Stimulated activated CD4-positive, alpha-beta T cell treated with anti-CD3 and anti-CD28 coated beads, Interleukin-4, amount 100 ng/mL, for 48 hours (primary cell): ENCODE data around the gene PLAGL1.
A peak's percentile ranks its signal among the peaks of the same experiment; 100 is the strongest.

Source experiments
- DNase-seq, 2 donors: peaks; one replicate each; pipeline ENCODE4 v3.0.0-alpha.2; 2020; ENCODE audit warnings: low read depth in 2 of 2

The PLAGL1 gene

DNA sequence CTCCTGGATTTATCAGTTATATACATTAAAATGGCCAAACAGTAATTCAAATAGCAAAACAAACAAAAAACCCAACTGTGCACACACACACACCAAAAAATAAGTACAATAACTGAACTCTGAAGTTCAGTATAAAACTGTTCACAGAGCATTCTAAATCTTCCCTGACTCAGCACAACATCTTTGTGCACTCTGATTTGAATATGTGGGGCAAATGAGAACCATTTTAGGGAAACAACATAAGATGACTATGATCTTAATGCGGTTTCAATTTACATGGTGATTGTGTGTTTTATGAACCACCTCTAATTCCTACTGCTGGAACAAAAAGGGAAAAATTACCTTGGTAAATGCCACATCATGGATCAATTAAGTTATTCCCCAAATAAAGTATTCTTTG lies 41.7 kb downstream of the PLAGL1 start:
- DNase-seq: no peak

DNA sequence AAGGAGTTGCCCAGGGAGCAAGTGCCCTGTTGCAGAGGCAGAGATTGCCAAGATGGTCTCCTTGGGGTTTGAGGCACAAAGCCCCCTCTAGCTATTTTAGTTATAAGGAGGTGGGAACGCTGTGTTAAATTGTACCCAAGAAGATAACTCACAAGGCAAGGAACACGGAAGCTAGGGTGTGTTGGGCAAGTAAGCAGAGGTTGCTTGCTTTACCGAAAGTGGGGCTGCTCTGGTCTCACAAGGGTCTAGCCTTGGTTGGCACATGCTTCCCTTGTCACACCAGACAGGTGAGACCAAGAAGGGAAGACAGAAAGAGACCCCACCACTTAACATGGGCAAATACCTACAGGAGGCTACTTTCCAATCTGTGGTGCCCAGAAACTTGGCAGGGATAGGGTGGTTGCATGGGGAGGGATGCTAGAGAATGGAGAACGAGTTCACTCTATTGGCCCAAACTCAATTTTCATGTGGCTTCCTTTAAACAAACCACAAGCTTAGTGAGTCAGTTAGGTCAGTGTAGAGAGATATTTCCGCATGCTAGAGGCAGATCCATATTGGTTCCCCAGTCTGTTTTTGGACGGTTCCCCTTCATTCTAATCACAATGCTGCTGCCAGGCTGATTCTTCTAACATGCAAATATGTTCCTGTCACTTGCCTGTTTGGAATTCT lies 42.4 kb downstream of the PLAGL1 start:
- DNase-seq: no peak

DNA sequence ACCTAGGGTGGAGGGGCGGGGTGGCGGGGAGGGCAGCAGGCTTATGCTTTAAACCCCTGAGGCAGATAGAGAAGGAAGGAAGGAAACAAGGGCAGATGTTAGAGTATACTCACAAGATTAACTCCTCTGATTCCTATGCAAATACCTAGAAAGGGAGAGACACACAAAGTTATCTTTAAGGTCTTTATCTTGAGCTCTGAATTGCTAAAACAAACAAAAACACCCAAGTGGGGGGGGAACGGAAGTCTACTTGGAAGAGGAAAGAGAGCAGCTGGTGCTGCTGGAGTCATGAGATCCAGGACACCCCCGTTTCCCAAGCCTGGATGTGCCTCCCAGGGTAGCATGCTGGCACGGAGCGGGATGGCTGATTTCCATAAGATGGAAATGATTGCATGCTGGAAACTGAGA lies 43.4 kb downstream of the PLAGL1 start:
- no peak for DNase-seq

DNA sequence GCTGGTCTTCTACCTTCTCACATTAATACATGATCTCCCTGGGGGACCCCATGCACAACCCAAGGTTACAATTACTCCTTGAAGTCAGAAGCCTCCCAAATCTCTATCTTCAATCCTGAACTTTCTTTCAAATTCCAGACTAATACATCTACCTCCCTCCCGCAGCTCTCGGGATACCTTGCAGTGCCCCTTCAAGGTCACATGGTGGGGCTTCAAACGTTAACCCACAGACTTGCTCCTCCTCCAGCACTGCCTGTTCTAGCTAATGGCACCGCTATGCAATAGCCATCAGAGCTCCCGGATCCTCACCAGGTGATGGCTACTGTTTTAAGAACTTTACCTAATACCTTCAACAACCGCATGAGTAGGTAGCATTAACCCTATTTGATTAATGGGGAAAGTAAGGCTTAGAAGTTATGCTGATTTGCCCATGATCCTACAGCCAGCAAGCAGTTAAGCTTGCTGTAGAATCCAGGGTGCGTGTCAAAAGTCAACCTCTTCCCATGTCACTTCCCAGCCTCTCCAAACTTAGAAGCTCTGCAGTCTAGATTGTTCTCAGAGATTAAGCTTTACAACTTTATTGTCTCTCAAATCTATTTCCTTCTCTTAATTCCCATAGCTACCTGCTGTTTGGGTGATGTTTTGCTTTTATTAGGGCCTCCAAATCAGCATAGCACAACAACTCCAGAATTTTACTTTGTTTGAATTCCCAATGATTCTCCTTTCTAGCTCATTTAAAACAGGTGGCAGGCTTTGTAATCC lies 44.7 kb downstream of the PLAGL1 start:
- no peak for DNase-seq

DNA sequence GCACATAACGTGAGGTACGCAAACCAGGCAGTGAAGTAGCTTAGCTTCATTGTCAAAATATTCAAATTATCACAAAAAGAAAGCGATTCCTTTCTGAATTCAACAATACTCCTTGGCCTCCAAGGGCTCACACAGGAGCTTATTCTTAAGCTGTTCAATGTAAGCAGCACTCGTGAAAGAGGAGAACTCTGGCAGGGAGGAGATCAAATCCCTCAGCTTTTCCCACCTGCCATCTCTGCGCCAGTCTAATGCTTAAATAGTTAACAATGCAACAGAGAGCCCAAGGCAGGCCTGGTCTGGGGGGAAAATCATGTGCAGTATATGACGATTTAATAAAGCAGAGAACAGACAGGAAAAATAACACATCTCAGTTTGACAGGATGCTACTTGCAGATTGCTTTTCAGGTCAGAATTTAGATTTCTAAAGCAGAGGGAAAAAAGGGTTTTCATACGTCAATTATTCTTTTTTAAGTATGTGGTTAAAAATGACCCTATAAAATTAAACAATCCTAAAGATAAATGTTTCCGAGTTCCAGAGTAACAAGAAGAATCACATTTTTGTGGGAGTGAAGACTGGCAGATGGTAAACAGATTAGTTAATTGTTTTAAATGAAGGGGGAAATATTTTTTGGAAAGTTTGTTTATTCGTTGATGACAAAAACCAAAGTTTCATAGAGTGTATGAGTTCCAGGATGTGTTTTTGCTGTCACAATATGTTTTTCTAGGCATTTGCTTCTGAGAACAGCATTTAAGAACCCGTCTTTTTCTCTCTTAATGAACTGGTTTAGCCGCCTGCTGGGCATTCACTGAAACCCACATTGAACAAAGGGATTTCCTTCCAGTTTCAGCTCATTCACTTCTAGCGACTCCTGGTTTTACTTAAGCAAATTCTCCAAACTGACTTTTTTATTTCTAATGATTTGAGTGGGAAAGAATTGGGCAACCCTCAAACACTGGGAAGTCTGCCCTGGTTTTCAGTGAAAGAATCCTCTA lies 45.9 kb downstream of the PLAGL1 start:
- no peak for DNase-seq

DNA sequence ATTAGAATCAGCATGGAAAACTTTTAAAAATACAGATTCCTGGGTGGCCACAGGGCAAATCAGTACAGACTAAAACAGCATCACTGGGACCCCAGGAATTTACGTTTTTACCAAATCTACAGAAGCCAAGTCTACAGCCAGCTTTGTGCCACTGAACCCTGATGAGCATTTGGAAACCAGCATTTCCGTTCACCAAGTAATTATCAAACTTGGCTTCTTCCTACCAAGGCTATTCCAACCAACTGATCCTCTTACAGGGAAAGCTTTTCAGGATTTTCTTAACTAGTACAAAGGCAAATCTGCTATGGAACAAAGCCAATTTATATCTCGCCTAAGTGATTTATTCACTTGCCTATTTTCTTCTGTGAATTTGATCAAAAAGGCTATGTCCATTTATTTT lies 47.0 kb downstream of the PLAGL1 start:
- DNase-seq: no peak

DNA sequence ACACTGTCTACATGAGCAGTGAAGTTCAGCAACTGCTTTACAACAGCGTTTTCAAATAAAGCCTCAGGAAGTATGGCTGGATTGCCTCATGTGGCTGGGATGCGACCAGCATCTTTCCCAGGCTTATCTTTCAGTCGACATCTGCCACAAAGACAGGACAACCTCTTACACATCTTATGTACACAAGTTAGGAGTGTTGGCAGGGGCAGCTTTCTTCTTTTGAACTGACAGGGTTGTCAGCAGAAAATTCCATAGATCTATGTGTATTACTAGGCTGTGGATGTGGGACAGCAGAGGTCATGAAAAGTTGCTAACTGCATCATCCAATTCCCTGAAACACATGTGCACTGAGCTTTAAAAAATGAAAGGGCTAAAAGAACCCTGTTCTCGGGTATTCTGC lies 48.1 kb downstream of the PLAGL1 start:
- DNase-seq: no peak

DNA sequence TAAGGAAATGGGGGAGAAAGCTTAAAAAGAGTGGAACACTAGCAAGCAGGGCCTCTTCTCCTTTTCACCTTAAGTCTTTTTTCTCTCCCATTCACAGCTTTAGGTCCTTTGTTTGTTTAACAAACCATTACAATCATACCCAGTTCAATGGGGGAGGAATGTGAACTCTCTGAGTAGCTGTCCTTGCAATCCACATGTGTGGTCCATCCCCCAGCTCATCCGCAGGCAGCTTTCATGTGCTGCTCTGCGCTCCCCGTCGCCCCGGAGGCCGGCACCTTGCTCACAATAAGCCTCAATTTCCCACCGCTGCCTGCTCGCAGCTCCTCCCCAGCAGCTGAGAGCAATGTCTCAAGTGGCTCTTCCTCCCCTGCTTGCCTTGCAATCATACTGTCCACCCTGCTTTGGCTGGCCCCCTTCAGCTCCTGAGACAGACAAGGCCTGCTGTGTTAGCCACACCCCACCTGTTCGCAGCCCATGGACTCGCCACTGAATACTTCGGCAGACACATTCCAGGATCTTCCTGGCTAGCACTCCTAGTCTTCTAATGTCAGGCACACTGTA lies 49.1 kb downstream of the PLAGL1 start:
- DNase-seq: no peak

DNA sequence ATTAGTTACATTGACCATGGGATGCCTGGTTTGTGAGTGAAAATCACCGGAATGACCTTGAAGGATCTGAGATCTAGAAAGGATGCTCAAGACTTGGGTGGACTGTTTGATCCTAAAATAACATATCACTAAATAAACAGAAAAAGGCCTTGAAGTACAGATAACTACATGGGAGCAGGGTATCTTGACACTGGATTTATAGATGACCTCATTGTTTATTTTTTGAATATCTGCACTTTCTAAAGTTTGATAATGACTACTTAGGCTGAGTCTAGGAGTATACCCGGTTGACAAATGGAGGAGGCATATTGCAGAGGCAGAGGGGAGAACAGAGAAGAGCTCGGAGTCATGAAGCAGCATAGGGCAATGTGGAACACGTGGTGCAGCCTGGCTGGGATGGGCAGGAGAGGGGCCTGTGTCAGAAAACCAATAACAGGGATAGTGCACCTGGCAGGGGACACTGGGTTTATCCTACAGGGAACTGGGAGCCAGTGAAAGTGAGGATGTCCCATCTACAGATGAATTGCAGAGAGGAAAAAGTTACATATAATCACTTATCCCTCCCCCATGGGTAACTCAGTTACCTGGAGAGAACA lies 50.3 kb downstream of the PLAGL1 start:
- DNase-seq: no peak

DNA sequence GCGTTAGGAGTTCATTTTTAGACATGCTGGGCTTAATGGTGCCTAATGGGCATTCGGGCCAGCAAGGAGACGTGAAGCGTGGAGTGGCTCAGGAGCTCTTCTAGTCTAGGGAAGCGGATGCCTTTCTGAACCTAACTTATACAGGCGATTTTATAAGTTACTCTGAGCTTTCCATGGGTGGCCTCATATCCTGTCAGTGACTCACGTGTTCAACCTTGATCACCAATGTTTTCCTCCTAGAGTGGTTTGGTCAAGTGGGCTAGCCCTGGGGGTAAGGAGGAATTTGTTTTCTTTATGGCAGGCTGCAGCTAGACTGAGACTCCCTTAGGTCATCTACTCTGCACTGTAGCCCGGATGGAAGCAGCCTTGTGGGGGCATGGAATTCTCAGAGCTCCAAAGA lies 52.1 kb downstream of the PLAGL1 start:
- DNase-seq: no peak

DNA sequence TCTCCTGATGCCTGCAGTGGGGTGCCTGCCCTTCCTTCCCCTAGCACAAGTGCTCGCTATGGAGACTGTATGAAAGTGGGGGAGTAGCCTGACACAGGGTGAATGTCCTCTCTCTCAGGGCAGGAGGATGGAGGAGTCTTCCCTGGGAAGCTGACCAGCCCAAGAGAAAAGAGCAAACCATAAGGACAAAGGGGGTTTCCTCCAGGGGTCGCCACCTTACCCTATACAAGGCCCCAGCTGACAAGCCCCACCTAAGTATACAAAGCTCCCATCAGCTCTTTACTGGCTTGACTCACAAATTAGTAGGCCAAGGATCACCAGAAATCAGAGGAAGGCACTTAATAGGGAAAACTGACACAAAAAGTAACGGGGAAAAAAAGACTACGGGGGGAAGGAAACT lies 54.1 kb downstream of the PLAGL1 start:
- DNase-seq: no peak

DNA sequence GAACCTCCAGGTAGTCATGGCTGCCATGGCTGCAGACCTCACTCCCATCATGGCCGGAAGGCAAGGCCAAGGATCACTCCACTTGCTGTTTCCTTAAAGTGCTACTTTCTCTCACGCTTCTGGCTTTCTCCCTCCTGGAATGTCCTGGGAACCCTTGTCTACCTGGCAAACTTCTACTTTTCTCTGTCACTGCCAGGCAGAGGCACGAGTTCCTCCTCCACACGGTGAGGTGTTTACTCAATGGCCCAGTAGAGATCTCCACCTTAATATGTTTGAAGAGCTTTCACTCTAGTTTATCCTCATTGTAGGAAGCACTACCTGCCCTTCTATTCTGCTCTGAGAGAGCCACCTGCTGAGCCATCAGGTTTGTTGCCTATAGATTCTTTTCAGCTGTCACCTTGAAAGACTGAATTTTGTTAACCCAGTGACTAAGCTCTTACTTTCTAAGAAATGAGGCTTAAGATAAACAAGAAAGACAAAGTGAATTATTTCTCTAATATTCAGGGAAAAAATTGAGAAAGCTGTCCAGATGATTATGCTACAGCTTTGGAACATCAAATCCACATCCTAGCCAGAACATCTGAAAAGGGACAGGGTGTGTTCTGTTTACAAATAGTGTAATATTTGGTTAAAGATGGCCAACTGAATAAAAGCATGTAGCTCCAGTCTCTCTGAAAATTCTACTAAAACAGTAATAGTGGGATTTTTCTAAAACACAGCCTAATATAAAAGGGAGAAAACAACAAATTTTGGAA lies 54.9 kb downstream of the PLAGL1 start:
- no peak for DNase-seq

DNA sequence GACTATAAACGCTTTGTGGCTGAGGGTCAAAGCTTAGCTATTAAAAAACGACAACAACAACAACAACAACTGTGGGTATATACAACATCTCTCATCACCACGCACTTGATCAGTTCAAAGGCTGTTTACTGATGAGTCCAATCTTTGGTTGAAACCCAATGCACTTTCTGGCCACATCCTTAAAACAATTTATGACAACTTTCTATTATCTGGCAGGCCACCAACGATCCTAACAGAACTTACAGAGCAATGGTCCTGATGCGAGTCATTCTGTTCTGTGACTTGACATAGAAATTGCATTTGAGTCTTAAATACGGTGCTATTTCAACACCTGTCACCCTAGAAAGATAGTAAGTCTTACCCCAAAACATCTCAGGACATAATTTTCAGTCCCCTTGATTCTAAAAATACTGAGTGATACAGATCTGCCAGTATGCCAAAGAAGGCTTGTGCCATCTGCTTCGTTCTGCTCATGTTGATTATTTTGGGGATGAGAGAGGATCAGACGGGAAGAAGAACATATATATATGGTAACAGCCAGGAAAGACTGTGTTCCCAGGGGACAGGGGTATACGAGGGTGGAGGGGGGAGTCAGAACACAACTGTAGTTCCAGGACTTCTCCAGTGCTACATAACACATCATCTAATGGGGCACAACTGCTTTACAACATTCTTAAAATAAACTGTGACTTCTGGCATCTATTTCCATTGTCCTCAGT lies 55.8 kb downstream of the PLAGL1 start:
- no peak for DNase-seq

DNA sequence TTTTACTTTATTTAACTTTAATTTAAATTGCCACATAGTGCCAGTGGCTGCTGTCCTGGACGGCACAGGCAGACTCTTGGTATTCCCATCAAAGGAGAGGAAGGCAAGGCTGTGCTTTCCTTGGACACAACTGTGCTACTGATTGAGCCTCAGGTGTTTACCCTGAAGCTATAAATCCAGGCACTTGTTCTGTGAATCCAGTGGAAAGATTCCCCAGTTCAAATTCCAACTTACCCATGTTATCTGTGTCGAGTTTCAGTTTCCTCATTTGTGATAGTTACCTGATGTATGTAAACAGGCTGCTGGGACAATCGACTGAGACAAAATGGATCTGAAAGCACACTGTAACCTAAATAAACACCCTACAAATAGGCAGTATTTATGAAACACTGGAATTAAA lies 57.2 kb downstream of the PLAGL1 start:
- no peak for DNase-seq

DNA sequence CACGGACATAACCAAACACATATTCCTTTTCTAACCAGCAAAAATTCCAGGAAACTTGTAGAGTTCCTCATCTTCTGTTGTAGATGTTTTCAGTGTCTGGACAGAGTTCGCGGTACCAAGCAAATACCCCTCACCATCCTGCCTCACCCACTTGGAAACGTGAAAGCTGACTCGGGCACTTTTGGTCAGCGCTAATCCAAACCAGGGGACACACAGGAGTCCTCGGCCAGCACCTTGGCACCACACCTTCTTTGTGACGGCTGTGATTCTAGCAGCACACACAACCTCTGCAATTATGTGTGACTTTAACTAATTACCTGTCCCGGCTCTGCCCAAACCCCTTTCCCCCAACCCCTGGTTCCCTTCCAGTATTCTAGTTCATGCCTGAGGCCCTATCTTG lies 58.1 kb downstream of the PLAGL1 start:
- no peak for DNase-seq

DNA sequence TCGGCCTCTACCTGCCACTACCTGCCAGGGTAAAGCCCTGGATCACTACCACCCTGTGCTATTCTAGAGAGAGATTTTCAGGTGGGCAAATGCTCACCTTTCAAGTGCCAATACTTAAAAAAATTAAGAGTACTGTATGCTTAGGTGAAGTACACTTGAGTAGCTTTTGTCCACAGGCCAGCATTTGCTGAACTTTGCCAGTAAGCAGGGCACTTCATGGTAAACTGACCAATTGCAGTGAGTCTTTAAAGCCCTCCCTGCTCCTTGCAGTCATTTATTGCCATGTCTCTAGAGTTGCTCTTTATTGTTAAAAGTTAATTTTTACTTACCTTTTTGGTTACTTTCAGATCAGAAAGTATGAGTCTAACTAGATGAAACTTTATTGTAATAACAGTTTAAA lies 58.5 kb downstream of the PLAGL1 start:
- DNase-seq: no peak

DNA sequence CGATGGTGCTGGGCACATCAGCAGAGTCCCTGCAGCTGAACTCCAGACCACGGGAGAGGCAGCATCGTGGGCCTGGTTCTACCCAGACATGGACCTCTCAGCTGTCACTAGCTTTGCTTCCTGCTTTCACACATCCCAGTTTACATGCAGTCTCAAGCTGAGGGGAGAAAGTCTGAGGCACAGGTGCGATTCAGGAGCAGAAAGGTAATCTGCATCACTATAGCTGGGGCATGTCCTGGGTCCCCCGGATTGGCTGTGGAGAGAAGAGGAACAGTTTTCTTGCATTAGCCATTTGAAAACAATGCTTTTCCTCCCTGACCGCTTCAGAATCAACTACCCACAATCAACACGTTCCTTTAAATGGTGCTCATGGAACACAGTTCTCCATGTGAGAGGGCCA lies 59.9 kb downstream of the PLAGL1 start:
- DNase-seq: no peak

DNA sequence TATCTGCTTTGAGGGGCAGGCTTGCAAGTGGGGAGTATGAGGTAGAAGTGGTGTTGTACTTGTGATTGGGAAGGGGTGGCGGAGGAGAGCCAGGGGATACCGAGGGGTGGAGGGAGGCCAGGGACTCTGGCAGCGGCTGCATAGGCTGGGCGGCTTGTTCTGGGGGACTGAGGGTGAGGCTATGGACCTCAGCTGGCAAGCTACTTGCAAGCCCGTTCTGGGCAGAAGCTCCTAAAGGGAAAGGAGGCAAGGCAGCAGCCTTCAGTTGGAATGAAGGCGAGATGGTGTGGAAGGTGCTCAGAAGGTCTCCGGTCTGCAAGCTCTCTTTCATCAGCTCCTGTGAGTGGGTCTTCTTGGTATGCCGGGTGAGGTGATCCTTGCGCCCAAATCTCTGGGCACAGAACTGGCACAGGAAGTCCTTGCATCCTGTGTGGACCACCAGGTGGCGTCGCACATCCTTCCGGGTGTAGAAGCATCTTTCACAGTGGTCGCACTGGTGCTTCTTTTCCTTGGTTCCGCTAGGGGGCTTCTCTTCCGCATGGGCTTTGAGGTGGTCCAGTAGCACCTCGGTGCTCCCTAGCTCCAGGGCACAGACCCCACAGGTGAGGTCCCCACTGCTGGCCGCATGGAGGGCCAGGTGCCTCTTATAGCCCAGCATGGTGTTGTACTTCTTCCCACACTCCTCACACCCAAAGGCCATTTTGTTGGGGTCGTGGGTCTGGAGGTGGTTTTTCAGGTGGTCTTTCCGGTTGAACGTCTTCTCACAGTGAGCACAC lies 66.0 kb downstream of the PLAGL1 start:
- peak; percentile 58 to 61 for DNase-seq

DNA sequence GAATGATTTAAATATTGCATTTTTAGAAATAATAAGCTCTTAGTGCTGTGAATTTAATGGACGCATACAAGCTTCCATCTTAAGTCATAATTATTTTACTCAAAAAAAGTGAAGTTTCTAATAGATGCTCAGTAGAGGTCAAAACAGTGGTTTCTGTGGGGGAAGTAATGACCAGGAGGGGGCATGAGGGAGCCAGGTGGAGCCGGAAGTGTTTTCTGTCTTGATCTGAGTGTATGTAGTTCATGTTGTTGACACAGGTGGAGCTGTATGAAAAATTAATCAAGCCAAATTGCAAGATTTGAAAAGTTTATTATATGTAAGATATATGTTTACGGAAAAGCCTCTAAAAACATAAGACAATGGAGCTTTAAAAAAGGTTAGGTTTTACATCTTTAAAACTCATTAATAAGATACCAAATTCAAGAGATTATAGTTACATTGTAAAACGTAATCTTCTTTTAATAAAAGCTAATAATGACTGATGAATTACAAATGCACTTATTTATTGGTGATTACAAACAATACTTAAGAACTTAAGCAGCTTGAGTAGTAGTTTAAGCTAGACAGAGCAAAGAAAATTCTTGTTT lies 68.0 kb downstream of the PLAGL1 start:
- peak; percentile 36 to 38 for DNase-seq
